Measurements from ENCODE around the gene SAMD11.

DNA sequence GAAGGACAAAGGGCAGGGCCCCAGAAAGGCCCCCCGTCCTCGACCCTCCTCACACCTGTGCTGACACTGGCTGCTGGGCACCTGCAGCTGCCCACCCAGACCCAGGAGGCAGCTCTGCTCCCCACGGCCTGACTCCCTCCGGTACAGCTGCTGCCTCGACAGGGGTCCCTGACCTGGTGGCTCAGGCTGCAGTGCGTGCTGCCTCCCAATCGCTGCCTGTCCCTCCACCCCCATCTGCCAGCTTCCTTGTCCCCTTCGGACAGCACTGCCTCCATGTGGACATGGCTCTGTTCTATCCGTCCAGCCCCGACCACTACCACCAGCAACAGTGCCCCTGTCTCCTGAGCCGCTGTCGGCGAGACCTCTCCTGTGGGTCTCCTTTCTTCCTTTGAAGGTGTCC, 31.2 kb downstream of the SAMD11 start:
- TF ChIP-seq, protein P1, sequence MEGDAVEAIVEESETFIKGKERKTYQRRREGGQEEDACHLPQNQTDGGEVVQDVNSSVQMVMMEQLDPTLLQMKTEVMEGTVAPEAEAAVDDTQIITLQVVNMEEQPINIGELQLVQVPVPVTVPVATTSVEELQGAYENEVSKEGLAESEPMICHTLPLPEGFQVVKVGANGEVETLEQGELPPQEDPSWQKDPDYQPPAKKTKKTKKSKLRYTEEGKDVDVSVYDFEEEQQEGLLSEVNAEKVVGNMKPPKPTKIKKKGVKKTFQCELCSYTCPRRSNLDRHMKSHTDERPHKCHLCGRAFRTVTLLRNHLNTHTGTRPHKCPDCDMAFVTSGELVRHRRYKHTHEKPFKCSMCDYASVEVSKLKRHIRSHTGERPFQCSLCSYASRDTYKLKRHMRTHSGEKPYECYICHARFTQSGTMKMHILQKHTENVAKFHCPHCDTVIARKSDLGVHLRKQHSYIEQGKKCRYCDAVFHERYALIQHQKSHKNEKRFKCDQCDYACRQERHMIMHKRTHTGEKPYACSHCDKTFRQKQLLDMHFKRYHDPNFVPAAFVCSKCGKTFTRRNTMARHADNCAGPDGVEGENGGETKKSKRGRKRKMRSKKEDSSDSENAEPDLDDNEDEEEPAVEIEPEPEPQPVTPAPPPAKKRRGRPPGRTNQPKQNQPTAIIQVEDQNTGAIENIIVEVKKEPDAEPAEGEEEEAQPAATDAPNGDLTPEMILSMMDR (IDR thresholded peaks at IDR 0.05; ENCODE audit: insufficient read depth, low read depth, low read length), result no peak
- no peak for TF ChIP-seq EZH2 (IDR thresholded peaks at IDR 0.05; ENCODE audit: insufficient read depth, low read length)

Measured in astrocyte (in vitro differentiated cells and primary cell).